Medulla oblongata (tissue), 1 donor: ENCODE data around the gene STIM1.
"Not testable (repeated sequence)": the region's sequence is repeated elsewhere in the genome, so short reads cannot be mapped to it uniquely, and the experiment has no call there.

Source experiments
- DNase-seq: peaks from one replicate; pipeline ENCODE4 v3.0.0-alpha.2; 2015; ENCODE audit errors: extremely low spot score

The STIM1 gene

DNA sequence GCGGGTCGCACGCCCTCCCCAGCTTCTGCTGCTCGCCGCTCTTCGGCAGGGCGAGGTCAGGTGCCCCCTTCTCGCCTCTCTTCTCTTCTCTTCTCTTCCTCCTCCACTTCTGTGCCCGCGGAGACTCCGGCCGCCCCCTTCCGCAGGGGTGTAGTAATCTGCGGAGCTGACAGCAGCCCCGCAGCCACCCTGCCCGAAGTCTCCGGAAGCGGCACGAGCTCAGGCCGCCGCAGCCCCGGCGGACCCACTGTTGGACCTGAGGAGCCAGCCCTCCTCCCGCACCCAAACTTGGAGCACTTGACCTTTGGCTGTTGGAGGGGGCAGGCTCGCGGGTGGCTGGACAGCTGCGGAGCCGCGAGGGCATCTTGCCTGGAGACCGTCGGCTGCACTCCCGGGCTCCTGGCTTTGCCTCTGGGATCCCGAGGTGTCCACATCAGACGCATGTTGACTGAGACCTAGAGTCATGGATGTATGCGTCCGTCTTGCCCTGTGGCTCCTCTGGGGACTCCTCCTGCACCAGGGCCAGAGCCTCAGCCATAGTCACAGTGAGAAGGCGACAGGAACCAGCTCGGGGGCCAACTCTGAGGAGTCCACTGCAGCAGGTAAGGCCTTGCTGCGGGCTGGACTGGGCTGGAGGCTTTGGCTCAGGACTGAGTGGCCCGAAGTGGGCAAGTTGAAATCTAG lies 486 bp downstream of the STIM1 start:
- peak; percentile 44 for DNase-seq

DNA sequence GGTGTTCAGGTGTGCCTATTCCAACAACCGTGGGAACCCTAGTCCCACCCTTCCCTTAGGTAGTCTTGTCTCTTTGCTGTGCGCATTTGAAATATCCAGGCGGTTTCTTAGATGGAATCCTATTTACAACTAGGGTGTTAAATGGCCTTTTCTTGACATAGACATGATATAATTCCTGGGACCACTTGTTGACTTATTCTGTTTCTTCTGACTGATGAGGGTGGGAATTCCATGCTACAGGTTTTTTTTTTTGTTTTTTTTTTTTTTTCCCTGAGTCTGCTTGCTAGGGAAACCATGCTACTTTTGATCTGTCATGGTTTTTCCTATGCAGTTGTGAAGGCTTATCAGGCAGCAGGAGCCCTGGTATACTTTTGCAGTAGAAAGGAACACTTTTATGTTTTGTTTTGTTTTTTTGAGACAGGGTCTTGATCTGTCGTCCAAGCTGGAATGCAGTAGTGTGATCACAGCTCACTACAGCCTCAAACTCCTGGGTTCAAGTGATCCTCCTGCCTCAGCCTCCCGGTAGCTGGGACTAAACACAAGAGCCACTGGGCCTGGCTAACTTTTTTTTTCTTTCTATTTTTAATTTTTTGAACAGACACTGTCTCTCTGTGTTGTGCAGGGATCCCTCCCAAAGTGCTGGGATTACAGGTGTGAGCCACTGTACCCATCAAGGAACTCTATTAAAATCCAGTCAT lies 1.5 kb downstream of the STIM1 start:
- no peak for DNase-seq

DNA sequence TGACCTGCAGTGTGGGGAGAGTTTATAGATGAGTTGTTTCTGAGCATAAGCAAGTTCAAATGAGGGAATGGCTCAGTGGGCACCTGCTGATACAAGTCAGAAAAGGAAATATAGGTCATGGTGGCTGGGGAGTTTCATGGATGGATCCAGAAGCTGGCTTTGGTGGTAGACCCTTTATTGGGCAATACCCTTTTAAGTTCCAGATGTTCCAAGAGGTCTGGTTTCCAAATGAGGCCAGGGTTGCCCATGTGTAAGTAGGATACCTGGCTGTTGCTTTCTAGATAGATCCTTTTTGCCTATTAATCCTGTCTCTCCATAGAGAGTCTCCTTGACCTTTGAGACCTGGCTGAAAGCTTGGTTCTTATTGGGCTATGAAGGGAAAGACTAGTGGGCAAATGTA lies 2.2 kb downstream of the STIM1 start:
- no peak for DNase-seq

DNA sequence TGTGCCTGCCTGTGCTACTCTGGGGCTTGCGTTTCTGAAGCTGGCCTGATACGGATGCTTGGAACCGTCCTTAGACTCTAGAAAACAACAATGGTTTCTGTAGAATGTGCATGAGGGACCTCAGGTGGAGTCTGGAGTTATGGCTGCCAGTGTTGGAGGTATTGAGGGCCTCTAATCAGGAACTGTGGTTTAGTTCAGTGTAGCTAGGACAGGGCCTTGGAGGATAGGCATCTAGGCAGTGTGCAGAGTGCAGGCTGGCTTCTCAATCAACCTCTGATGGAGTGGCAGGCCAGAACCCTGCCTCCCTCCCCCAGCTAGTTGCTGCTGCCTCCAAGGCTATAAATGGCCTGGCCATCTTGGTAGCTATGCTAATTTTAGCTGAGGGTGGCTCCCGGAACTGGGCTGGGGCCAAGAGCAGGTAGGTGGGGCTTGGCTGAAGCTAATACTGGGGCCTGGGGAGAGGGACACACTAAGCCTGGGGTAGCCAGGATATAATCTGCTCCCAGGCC lies 4.0 kb downstream of the STIM1 start:
- DNase-seq, result no peak

DNA sequence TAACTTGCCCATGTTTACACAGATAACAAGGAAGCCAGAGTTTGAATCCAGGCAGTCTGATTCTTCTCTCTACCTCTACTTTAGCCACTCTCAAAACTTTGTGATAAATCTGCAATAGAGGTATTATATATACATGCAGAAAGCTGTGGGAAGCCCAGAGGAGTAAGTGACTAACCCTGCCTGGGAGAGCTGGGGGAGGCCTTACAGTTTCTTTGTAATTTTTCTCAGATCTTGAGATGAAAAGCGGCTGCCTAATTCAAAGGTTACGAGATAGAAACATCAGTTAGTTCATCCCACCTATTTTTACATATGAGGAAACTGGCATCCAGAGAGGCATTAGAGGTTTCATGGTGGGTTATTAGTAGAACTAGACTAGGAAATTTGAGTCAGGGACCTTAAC lies 4.9 kb downstream of the STIM1 start:
- no peak for DNase-seq

DNA sequence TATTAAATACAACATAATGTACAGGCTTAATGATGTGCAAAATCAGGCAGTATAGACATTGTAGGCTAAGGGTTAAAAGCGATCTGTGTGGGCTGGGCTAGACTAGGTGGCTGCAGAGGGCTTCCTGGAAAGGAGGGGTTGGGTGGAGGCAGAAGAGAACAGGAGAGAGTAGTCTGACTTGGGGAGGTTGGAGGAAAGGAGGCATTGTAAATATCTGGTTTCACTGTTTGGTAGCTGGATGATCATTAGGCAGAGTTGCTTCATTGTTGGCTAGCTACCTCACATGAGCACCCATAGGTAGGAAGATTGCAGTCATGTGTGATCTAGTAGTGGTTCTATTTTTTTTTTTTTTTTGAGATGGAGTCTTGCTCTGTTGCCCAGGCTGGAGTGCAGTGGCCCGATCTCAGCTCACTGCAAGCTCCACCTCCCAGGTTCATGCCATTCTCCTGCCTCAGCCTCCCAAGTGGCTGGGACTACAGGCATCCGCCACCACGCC lies 5.5 kb downstream of the STIM1 start:
- not testable (repeated sequence) for DNase-seq

DNA sequence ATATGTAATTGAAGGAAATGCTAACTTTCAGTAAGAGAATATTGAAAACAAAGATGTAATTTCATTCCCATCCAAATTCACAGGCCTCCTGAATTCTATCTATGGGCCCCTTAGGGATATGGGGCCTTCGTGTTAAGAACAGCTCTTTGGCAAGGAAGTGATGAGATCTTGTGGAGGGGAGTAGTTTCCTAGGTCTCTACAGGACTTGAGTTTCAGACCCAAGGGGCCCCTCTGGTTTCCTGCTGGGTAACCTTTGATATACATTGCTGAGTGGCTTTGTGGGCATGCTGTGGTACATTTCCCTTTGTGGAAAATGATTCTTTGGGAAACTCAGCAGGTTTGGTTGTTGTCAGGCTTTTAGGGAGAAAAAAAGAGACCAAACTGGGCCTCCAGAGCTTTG lies 6.2 kb downstream of the STIM1 start:
- DNase-seq, result no peak

DNA sequence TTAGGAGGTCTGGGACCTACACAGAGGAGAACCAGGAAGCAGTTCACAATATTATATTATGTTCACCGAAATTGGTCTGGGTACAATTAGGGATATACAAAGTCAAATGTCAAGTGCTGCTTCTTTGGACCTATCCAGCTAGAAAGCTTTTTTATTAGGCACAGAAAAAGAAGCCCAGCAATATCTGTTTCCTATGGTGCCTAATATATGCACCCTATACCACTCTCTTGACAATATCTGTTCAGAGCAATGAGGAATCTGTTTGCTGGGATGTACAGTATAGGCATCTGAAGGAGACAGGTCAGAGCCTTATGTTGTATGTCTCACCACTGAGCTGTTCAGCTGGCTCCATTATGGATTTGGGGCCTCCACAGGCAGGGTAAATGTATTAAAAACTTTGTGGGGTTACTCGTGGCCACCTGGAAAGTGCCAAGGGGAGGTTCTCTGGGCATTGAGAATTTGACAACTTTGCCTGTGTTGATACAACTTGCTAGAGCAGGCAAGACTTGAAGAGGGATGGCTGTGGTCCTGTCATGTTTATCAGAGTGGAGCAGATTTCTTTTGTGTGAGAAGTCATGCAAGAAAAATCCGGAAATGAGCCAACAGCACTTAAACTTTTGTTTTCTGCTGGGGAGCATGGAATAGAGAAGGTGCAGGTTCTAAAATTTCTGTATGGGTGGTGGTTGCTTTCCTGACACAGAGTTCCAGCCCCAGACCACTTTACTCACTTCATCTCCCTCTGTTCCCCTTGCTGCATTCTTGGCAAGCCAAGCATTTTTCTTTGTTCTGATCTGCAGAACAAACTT lies 10.1 kb downstream of the STIM1 start:
- DNase-seq, result no peak

DNA sequence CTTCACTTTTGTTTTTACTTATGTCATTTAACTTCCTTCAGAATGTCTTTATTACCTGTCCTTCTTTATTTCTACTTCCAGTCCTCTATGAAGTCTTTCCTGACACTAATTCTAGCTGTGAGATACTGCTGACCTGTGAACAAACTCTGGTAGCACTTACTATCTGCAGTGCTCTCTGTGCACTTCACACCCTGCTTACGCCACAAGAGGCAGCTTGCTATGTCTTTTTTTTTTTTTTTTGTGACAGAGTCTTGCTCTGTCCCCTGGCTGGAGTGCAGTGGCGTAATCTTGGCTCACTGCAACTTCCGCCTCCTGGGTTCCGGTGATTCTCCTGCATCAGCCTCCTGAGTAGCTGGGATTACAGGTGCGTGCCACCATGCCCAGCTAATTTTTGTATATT lies 10.7 kb downstream of the STIM1 start:
- DNase-seq, result no peak

DNA sequence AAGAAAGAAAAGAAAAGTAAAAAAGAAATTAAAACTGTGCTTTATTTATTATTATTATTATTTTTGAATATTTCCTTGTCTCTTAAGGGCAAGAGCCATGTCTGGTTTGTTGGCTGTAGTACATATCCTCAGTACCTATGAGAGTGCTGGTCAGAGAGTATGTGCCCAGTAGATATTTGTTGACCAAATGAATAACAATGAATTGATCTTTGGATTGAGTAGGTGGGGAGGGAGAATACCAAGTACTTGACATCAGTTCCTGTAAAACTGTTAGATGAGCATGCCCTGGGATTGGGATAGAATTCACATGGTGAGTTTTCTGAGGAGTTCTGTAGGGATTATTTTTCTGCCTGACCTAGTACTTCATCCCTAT lies 11.4 kb downstream of the STIM1 start:
- DNase-seq, result no peak

DNA sequence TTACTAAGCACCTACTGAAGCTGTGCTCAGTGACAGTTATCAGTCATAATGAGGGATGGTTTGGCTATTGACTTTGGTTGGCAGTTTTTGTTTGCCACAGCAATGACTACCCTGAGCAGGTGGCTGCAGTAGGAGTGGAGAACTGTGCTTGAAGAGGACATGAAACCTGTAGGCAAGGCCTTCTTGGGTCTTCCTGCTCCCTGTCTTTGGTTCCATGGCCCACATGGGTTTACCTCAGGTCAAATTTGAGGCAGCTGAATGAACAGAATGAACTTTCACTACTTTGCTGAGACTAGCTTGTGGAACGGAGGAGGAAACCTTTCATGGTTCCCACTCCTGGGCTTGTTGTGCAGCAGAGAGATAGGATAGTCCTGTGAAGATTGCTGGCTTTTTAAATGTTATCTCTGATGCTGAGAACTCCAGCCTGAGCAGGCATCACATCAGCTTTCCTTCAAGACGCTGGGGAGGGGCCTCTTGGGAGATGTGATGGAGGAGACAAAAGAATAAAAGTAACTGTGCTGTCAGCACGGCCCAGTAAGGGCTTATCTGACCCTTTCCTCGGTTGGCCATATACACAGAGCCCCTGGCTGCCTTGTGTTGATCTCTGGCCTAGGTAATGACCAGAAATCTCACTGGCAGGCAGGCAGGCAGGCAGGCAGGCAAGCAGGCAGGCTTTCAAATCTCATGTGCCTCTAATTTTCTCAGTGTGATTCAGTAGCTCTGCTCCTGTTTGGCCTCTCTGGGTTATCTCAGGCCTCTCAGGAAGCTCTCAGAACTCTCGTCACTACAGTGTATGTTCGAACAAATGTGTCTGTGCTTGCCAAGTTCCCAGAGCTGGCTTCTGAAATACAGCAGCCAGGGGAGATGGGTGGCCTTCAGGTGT lies 12.0 kb downstream of the STIM1 start:
- no peak for DNase-seq

DNA sequence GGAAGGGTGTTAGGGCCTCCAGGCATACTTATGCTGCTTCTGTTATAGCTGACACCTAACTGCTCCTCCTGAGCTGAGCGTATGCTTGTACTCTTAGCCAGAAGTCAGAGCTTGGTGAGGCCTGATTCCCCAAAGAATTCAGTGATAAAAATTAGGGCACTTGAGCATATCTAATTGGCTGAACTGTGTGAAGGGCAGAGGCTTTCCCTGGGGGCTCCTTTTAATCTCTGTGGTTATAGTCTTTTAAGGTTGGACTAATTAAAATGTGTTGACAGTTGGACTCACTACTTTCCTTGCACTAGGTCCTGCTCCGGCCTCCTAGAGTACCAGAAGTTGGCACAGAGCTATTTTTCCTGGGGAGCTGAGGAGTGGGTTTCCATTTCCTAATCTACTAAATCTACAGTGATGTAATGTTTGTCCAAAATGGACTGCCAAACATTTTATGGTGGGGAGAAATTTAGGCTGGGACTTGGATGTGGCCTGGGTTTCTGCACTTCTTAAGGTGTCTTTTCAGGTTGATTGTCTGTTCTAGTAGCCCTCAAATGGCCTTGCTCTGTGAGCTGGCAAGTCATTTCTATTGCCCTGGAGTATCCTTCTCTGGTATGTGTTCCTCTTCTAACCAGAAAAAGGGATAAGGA lies 18.4 kb downstream of the STIM1 start:
- DNase-seq, result no peak

DNA sequence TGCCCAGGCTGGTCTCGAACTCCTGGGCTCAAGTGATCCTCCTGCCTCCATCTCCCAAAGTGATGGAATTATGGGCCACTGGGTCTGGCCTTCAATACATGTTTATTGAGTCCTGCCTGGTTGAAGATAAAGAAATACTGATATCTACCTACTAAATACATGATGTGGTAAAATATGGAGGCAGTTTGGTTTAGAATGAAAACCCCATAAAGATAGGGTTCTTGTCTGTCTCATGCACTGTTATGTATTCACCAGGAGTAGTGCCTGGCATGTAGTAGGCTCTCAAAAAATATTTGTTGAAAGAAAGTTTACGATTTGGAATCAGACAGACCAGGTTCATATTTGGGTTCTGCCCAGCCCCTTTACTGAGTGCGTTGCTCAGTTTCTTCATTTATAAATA lies 21.1 kb downstream of the STIM1 start:
- no peak for DNase-seq

DNA sequence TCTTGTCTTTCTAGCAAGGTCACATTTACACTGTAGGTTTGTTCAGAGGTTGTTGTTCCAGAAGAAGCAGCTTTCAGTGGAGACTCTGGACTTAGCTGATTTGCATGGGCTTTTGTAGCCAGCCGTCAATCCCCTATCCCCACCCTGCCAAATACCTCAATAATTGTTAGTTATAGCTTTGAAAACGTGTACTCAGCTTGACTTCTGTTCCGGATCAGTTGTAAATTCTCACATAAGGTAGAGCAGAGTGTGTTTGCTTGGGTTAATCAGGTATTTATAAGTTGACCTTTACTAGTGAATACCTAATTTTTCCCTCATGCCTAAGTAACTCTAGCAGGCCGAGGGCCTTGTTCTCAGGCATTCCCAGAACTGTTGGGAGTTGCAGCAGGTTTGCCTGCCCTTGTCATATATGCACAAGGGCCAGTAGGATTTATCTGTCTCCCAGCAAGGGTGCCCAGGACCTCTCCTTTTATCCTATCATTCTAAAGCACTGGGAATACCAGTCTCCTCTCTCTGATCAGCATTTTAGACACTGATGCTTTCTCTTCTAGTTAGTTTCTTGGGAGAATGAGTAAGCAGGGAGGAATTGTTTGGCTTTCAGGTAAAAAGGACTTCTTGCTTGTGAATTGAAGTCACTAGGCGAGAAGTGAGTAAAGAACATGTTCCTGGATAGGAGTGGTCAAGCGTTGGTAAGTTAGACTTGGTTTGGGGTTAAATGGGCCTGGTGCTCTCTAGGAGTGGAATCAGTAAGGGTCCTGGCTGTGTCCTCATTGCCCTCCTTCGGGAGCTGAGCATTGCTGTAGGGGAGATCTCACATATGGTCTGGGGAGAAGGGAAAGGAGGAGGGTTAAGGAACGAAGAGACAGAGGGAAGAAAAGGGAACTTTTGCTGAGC lies 22.1 kb downstream of the STIM1 start:
- no peak for DNase-seq

DNA sequence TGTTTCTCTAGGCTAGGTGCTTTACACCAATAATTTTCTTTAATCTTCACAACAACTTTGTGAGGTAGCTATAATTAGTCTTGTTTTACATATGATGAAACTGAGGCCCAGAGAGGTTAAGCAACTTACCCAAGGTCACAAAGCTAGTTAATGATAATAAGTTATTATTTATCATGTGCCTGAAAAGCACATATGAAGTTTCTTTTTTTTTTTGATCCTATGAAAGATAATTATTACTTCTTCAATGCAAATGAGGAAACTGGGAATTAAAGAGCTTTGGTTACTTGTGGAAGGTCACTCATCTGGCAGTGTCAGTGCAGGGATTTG lies 22.8 kb downstream of the STIM1 start:
- DNase-seq, result no peak

DNA sequence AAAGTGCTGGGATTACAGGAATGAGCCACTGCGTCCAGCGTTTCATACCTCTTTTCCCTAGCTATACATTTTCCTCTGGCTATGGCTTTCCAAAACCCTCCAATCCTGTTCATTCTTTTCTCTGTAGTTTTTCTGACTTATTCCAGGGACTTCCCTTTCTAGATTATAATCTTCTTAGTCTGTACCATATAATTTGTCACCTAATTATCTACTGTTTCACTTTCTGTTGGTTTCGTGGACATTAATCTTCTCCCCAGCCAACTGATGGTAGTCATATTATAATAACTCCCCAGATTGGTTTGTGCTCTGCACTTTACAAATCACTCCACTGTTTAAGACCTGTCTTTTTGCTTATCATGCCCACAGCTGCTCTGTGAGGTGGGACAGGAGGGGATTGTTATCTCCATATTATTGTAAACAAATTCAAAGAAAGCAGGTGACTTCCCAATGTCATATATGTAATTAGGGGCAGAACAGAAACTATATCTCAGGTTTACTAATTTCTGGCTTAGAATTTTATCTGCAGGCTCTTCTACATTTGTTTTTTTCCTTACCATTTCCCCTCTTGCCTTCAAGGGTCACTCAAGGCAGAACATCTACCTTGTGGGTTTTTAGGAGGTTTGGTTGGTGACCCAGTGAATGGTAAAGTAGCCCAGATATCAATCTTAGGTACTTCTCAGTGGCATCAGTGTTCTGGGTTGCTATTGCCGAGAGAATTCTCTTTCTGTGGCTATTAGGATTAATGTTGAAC lies 23.9 kb downstream of the STIM1 start:
- no peak for DNase-seq

DNA sequence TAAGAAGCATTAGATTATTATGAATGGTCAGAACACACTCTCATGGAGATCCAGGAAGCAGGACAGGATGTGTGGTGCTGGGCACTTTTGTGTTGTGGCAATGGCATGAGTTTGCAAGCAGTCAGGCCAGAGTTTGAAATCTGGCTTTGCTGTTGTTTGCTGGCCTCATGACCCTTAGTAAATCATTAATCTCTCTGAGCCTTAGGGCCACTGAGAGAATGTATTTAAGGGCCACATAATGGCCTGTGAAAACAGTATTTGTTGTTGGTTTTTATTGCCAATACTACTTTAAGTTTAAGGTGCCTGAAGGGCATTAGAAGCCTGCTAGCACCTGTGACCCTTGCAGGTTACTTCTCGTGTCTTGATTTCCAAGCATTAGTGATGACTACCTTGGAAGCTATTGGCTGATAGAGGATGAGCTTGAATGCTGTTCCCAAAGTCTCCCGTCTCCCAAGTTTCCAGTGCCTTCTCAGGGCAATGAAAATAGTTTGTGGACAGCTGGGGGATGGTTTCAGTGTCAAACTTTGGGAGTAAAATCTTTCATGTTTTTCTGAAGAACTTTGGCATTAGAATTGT lies 24.6 kb downstream of the STIM1 start:
- no peak for DNase-seq

DNA sequence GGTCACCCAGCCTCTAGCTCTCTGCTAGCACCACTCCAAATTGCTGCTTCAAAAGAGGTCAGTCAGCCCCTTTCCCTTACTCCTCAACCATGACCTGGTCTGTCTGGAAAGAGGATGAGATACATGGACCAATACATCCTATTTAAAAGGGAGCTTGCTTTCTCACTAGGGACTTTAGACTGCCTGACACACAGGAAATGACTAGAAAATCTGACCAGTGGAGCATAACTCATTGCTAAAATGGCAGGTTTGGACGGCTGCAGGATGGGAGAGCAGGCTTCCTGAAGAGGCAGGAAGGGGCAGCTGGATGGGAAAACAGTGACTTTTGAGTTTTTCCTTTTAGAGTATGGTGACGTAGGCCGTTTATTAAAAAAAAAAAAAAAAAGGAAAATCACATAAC lies 25.3 kb downstream of the STIM1 start:
- no peak for DNase-seq

DNA sequence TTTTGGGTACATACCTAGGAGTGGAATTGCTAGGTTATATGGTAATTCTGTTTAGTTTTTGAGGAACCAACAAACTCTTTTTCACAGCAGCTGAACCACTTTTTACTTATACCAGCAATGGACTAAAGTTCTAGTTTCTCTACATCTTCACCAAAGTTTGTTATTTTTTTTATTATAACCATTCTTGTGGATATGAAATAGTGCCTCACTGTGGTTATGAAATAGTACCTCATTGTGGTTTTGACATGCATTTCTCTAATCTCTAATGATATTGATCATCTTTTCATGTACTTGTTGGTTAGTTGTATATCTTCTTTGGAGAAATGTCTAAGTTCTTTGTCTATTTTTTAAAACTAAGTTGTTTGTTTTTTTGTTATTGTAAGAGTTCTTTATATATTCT lies 27.2 kb downstream of the STIM1 start:
- no peak for DNase-seq
